LNCAP (cell line): Measurements from ENCODE around the gene TP53TG3B.
"Not testable (repeated sequence)": the region's sequence is repeated elsewhere in the genome, so short reads cannot be mapped to it uniquely, and the experiment has no call there.

Source experiments
- TF ChIP-seq, protein P1 (sequence below): fragments of 450-650 bp; IDR thresholded peaks from 2 replicates; pipeline ENCODE4 v1.5.1; 2017; ENCODE audit warnings: mild to moderate bottlenecking

Gene TP53TG3B, protein sequence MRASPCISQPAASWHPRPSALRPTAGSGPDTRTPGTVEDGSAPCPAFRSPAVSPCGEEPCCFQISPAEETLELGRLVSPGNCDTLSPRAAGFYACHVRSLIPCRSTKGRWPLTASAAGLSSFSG

DNA sequence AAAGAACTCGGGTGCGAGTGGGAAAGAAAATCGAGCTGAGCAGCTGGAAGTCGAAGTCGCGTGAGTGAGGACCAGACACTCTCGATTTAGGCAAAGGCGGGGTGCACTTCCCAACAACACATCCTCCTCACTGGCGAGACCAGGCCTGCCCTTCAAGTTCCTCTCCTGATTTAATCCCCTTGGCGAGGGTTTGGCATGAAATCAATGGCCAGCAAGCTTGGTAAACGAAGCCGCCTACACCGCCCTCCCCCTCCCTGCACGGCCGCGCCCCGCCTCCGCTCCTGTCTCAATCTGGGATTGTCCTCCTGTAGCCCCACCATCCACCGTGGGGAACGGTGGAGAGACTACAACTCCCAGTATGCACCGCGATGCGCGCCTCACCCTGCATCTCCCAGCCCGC is at the start of gene TP53TG3B:
TSS of gene TP53TG3B (plus strand) at position 301 of the 400 bp plus-strand sequence. CDS start at position 369, 68 bp downstream.
- TF ChIP-seq, protein P1, sequence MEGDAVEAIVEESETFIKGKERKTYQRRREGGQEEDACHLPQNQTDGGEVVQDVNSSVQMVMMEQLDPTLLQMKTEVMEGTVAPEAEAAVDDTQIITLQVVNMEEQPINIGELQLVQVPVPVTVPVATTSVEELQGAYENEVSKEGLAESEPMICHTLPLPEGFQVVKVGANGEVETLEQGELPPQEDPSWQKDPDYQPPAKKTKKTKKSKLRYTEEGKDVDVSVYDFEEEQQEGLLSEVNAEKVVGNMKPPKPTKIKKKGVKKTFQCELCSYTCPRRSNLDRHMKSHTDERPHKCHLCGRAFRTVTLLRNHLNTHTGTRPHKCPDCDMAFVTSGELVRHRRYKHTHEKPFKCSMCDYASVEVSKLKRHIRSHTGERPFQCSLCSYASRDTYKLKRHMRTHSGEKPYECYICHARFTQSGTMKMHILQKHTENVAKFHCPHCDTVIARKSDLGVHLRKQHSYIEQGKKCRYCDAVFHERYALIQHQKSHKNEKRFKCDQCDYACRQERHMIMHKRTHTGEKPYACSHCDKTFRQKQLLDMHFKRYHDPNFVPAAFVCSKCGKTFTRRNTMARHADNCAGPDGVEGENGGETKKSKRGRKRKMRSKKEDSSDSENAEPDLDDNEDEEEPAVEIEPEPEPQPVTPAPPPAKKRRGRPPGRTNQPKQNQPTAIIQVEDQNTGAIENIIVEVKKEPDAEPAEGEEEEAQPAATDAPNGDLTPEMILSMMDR, result not testable (repeated sequence)
